ENCODE data around the gene ZIC2.

GRCh38 chr13:99959540-99960230 lies 21.9 kb upstream of the ZIC2 start:
- TF ChIP-seq CTCF (conservative IDR thresholded peaks at IDR 0.05) (no peak), EZH2 (IDR thresholded peaks at IDR 0.05; ENCODE audit: low read depth) (no peak)

Measured in PC-9 (cell line).